ENCODE data around the gene AGXT2.

AGXT2 gene

DNA sequence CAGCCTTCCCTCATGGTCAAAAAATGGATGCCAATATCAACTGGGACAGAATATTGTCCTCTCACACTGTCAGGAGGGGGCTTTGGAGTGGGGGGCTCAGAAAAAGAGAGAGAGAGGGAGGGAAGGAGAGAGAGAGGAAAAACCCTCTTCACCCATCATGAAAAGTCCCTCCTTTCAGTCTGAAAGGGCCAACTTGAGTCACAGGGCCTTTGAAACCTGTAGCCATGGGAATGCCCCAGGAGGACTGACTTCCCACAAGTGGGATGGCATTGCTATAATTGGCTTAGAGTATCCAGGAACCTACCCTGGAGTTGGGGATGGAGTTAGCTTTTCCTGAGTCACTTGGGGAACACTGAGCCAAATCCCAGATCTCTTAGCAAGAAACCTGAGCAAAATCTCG lies 77.2 kb downstream of the AGXT2 start:
- H3K4me1 ChIP-seq: no peaks in the 10 kb centered on the region
- H3K9me3 ChIP-seq: no peaks in the 10 kb centered on the region
- TF ChIP-seq, protein P1, sequence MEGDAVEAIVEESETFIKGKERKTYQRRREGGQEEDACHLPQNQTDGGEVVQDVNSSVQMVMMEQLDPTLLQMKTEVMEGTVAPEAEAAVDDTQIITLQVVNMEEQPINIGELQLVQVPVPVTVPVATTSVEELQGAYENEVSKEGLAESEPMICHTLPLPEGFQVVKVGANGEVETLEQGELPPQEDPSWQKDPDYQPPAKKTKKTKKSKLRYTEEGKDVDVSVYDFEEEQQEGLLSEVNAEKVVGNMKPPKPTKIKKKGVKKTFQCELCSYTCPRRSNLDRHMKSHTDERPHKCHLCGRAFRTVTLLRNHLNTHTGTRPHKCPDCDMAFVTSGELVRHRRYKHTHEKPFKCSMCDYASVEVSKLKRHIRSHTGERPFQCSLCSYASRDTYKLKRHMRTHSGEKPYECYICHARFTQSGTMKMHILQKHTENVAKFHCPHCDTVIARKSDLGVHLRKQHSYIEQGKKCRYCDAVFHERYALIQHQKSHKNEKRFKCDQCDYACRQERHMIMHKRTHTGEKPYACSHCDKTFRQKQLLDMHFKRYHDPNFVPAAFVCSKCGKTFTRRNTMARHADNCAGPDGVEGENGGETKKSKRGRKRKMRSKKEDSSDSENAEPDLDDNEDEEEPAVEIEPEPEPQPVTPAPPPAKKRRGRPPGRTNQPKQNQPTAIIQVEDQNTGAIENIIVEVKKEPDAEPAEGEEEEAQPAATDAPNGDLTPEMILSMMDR (IDR thresholded peaks at IDR 0.05; ENCODE audit: low read depth, low read length): no peak
- H3K4me3 ChIP-seq (ENCODE audit: low read depth, low read length): no peak overlapping the region
- no peaks in the 10 kb centered on the region for H3K36me3 ChIP-seq
- no peaks in the 10 kb centered on the region for H3K27me3 ChIP-seq
- DNase-seq: no peak

DNA sequence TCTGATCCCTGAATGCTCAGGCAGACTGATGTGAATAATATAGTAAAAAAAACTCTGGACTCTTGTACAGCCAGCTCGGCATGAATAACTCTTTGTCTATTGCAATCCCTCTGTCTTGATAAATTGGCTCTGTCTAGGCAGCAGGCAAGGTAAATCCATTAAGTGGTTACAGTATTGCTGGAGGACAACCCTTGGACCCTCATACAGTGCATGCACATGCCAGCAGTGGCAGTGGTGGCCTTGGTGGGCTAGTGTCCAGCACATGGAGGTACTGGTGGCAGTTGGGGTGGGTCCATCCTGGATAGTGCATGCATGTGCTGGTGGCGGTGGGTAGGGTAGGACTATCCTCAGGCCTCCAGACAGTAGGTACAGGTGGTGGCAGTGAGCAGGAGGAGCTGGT lies 79.5 kb downstream of the AGXT2 start:
- Histone ChIP-seq H3K4me1 (no peaks in the 10 kb centered on the region), H3K36me3 (no peaks in the 10 kb centered on the region), H3K4me3 (ENCODE audit: low read depth, low read length) (no peak overlapping the region), H3K9me3 (no peaks in the 10 kb centered on the region), H3K27me3 (no peaks in the 10 kb centered on the region)
- no peak for DNase-seq
- TF ChIP-seq, protein P1 (IDR thresholded peaks at IDR 0.05; ENCODE audit: low read depth, low read length): no peak

DNA sequence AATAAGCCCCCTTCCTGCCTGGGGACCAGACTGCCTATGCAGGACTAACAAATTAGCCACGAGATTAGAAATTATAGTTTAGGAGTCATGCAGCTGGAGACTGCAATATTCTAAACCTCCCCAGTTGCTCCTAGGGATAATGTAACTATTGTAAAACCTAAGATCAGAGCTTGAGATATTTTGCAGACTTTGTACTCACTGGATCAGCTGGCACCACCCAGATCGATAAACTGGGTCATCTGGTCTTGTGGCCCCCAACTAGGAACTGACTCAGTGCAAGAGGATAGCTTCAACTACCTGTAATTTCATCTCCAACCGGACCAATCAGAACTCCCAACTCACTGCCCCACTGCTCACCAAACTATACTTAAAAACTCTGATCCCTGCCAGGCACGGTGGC lies 80.2 kb downstream of the AGXT2 start:
- Histone ChIP-seq H3K27me3 (no peaks in the 10 kb centered on the region), H3K4me3 (ENCODE audit: low read depth, low read length) (no peak overlapping the region), H3K9me3 (no peaks in the 10 kb centered on the region), H3K36me3 (no peaks in the 10 kb centered on the region), H3K4me1 (no peaks in the 10 kb centered on the region)
- TF ChIP-seq, protein P1 (IDR thresholded peaks at IDR 0.05; ENCODE audit: low read depth, low read length): no peak
- DNase-seq: no peak

DNA sequence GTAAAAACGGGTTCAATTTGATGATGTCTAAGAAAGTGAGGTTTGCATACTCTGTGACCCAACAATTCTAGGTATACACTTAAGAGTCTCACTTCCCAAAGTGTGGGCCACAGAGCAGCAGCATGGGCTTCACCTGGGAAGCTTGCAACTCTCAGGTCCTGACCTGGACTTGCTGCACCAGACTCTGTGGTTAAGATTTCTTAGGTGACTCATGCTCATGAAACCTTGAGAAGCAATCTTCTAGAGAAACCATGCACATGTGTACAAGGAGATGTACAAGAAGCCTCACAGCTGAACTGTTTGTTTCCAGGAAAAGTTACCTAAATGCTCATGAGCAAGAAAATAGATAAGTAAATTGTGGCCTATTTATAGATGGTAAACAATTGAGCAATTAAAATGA lies 88.4 kb downstream of the AGXT2 start:
- Histone ChIP-seq H3K9me3 (no peaks in the 10 kb centered on the region), H3K4me3 (ENCODE audit: low read depth, low read length) (no peak overlapping the region), H3K36me3 (peaks cover 3% of the 10 kb centered on the region; the same call in 1 of the 2 replicates), H3K27me3 (no peaks in the 10 kb centered on the region; the same call in 1 of the 2 replicates), H3K4me1 (no peaks in the 10 kb centered on the region)
- DNase-seq: no peak
- TF ChIP-seq, protein P1 (IDR thresholded peaks at IDR 0.05; ENCODE audit: low read depth, low read length): no peak

DNA sequence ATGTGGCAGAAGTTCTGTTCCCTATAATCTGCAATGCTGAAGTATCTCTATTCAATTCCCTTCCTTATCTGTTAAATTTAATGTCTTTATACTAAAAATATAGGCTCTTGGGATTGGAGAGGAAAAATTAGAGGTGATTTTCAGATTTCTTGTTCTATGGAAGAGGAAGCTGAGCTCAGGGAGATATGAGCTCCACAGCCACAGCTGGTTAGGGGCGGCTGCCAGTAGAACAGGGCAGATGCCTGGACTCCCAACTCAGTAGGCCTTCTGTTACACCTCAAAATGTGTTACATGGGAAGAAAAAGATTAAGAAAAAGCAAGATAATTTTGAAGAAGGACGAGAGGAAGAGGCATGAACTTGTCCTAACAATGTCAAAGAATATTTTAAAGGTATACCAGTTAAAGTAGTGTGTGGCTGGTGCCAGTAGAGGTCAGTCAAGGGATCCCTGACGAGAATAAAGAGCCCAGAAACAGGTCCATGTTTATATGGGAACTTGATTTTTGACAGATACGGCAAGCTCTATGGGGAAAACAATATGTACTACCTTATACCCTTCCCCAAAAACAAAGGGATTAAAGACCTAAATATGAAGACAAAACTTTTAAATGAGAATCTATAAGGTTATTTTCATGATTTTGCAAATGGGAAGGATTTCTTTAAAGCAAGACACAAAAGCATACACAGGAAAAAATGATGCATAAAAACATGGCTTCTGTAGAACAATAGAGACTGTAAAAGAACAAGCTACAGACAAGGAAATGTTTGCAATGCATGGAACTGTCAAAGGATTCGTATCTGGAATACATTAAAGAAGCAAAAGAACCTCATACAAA lies 89.7 kb downstream of the AGXT2 start:
- Histone ChIP-seq H3K4me3 (ENCODE audit: low read depth, low read length) (no peak overlapping the region), H3K27me3 (no peaks in the 10 kb centered on the region; the same call in 1 of the 2 replicates), H3K4me1 (no peaks in the 10 kb centered on the region), H3K9me3 (no peaks in the 10 kb centered on the region), H3K36me3 (peaks cover 5% of the 10 kb centered on the region; the same call in 1 of the 2 replicates)
- DNase-seq: peak; percentile 36
- TF ChIP-seq, protein P1 (IDR thresholded peaks at IDR 0.05; ENCODE audit: low read depth, low read length): peak; percentile 76

DNA sequence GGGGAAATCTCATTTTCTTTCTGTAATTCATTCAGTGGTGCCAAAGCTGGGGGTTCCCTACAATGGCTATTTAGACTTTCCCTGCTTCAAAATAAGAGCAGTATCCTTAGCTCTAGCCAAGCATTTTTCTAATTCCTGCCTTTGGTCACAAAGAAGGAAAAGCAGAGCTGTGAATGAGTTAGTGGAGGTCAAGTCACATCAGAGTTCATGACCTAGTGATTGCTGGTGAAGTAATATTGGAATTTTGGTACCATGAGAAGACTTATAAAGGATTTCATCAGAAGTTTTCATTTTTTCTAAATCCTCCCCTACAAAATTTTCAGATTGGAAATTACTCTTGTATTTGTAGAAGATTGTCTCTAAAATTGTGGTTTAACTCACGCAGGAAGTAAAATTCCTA lies 90.4 kb downstream of the AGXT2 start:
- H3K4me1 ChIP-seq: no peaks in the 10 kb centered on the region
- TF ChIP-seq, protein P1 (IDR thresholded peaks at IDR 0.05; ENCODE audit: low read depth, low read length): no peak
- H3K4me3 ChIP-seq (ENCODE audit: low read depth, low read length): no peak overlapping the region
- no peak for DNase-seq
- peaks cover 5% of the 10 kb centered on the region; the same call in 1 of the 2 replicates for H3K36me3 ChIP-seq
- H3K9me3 ChIP-seq: no peaks in the 10 kb centered on the region
- no peaks in the 10 kb centered on the region; the same call in 1 of the 2 replicates for H3K27me3 ChIP-seq

Measured in BE2C (cell line).